GM19193 (cell line): ENCODE measurements around the gene TNF.

ENCODE experiments used
- POLR2A ChIP-seq: IDR thresholded peaks from 4 replicates; pipeline ENCODE4 v1.6.1; 2011; ENCODE audit not compliant: insufficient read depth, insufficient read length; ENCODE audit errors: extremely low read depth

TNF gene

GRCh38 chr6:31588871-31589650 lies 13.7 kb downstream of the TNF start:
- TF ChIP-seq POLR2A, result no peak

- TF ChIP-seq POLR2A, result no peak
These were observed 17.0 kb downstream of the TNF start for GRCh38 chr6:31592396-31592771.

- TF ChIP-seq POLR2A, result no peak
These were observed 21.6 kb downstream of the TNF start for GRCh38 chr6:31597006-31597405.

- TF ChIP-seq POLR2A, result no peak
These were observed 32.0 kb downstream of the TNF start for GRCh38 chr6:31607317-31607716.

GRCh38 chr6:31609519-31610406 lies 34.4 kb downstream of the TNF start:
- TF ChIP-seq POLR2A, result no peak

GRCh38 chr6:31610968-31611367 lies 35.6 kb downstream of the TNF start:
- no peak for TF ChIP-seq POLR2A

- TF ChIP-seq POLR2A, result no peak
These were observed 38.8 kb downstream of the TNF start for GRCh38 chr6:31614075-31614619.

- no peak for TF ChIP-seq POLR2A
These were observed 39.6 kb downstream of the TNF start, which contains the start of gene AIF1 for GRCh38 chr6:31614684-31615578. Gene AIF1 (plus strand): TSS chr6:31615234. CDS start chr6:31615330, 96 bp downstream.

- no peak for TF ChIP-seq POLR2A
These were observed 40.4 kb downstream of the TNF start for GRCh38 chr6:31615748-31616147.

- TF ChIP-seq POLR2A, result no peak
These were observed 41.6 kb downstream of the TNF start for GRCh38 chr6:31617010-31617409.

GRCh38 chr6:31619805-31620585 lies 44.6 kb downstream of the TNF start:
- TF ChIP-seq POLR2A, result peak; percentile 89

GRCh38 chr6:31620586-31621319 lies 45.4 kb downstream of the TNF start, which contains the start of gene PRRC2A:
Gene PRRC2A (plus strand): TSS chr6:31620715. CDS start chr6:31622790, 2,075 bp downstream.
- TF ChIP-seq POLR2A, result peak; percentile 27

- no peak for TF ChIP-seq POLR2A
These were observed 46.1 kb downstream of the TNF start for GRCh38 chr6:31621320-31621939.

- no peak for TF ChIP-seq POLR2A
These were observed 46.6 kb downstream of the TNF start for GRCh38 chr6:31621991-31622390.
